BJ (cell line): ENCODE measurements around the gene MAP3K14. TPM values are rescaled to one million over a fixed set of nuclear protein-coding genes. Genes with fewer than 3 reads are reported as not detected.

ENCODE experiments used
- CTCF ChIA-PET: fragments of 350-600 bp; formaldehyde crosslinking; extraction: SDS; loops from one replicate; lab custom pipeline; 2021; ENCODE audit warnings: antibody characterized with exemption, inconsistent platforms; lab: Yijun Ruan, JAX
- POLR2A ChIA-PET: fragments of 300-600 bp; sonication (Branson Sonifier 250); formaldehyde crosslinking; extraction: SDS; loops from one replicate; lab custom pipeline; 2021; ENCODE audit warnings: antibody characterized with exemption; lab: Charles Lee
- DNase-seq: peaks from one replicate; pipeline ENCODE4 v3.0.0-alpha.2; 2011; ENCODE audit warnings: low read depth
- H3K27me3 ChIP-seq: 2 replicates; pipeline ENCODE4 v1.6.0; 2011; ENCODE audit warnings: low read length; ENCODE audit not compliant: control insufficient read depth, insufficient read depth
- H3K36me3 ChIP-seq: 2 replicates; pipeline ENCODE4 v1.5.1; 2011; ENCODE audit warnings: low read length; ENCODE audit not compliant: control insufficient read depth, insufficient read depth
- H3K4me3 ChIP-seq: 2 replicates; pipeline ENCODE4 v1.5.1; 2011; ENCODE audit warnings: low read depth, mild to moderate bottlenecking, control low read depth, low read length
- polyA plus RNA-seq: library from polyadenylated mRNA; depleted of rRNA; stranded (reverse); fragments of >200 nt; gene quantifications from 2 replicates; pipeline ENCODE4 v1.2.3, GENCODE V29; 2011
- TF ChIP-seq, protein P1 (sequence below): IDR thresholded peaks from 2 replicates; pipeline ENCODE4 v1.5.1; 2011; ENCODE audit warnings: low read depth, mild to moderate bottlenecking, control low read depth, inconsistent platforms, low read length, moderate library complexity; ENCODE audit not compliant: insufficient read depth

The MAP3K14 gene
- polyA plus RNA-seq, 1 experiment: 6.5 TPM

DNA sequence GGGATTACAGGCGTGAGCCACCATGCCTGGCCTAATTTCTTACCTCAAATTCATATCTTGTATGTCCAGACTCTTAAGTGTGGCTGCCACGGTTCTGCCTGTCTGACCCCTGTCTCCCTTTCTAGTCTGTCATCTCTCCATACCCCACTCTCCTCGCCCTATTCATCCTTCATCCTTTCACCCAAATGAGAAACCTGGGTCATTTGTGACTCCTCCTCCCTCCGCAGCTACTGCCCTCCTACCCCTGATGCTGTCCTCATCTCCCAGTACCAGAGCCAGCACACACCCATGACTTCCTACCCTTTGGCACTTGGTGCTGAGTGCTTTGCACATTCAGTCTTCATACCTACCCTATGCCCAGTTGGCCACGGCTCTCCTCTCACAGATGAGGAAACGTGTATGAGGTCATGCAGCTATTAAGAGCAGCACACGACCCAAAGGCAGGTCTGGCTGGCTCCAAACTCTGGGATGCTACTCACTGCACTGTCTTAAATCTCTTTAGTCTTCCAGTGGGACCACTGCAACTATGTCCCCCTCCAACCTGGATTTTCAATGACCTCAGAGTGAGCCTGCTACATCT, 56.5 kb downstream of the MAP3K14 start:
- POLR2A ChIA-PET: no interaction called here
- no peak overlapping the region for H3K4me3 ChIP-seq
- peaks cover 23% of the 10 kb centered on the region for H3K36me3 ChIP-seq
- H3K27me3 ChIP-seq: no peaks in the 10 kb centered on the region
- TF ChIP-seq, protein P1, sequence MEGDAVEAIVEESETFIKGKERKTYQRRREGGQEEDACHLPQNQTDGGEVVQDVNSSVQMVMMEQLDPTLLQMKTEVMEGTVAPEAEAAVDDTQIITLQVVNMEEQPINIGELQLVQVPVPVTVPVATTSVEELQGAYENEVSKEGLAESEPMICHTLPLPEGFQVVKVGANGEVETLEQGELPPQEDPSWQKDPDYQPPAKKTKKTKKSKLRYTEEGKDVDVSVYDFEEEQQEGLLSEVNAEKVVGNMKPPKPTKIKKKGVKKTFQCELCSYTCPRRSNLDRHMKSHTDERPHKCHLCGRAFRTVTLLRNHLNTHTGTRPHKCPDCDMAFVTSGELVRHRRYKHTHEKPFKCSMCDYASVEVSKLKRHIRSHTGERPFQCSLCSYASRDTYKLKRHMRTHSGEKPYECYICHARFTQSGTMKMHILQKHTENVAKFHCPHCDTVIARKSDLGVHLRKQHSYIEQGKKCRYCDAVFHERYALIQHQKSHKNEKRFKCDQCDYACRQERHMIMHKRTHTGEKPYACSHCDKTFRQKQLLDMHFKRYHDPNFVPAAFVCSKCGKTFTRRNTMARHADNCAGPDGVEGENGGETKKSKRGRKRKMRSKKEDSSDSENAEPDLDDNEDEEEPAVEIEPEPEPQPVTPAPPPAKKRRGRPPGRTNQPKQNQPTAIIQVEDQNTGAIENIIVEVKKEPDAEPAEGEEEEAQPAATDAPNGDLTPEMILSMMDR: no peak
- CTCF ChIA-PET: interaction anchor here (1.2 to 2.8 kb wide), 4 partner anchors 13 to 41 kb away, joined by 3 to 11 read pairs (median 7); no protein-coding TSS in a partner anchor
- DNase-seq: no peak

DNA sequence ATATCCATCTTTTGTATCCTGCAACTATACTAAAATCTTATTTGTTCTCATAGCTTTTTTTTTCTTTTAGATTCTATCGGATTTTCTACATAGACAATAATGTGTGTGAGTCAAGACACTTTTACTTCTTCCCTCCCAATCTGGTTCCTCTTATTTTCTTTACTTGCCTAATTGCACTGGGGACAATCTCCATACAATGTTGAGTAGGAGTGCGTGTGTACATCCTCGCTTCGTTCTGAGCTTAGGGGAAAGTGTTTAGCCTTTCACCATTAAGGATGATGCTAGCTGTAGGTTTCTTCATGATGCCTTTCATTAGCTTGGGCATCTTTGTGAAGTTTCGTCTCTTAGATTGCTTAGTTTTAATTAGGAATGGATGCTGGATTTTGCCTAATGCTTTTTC, 57.8 kb downstream of the MAP3K14 start:
- CTCF ChIA-PET: interaction anchor here (0.9 to 2.8 kb wide), 5 partner anchors 10 to 40 kb away, joined by 3 to 11 read pairs (median 5); no protein-coding TSS in a partner anchor

DNA sequence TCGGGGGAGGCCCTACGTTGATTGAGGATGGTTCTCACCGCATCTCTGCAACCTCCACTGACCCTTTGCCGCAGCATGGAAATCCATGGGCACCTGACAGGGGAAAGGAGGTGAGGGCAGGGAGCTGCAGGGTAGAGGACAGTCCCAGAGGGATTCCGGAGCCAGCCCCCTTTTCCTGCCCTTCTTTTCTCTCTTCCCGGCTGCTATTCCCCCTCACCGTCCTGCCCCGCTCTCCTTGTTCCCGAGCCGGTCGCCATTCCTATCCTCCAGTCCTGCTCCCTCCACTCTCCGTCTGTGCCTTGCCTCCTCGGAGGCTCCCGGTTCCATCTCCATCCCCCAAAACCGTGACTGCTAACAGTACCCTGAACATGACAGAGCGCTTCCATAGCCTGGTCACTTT, 59.7 kb downstream of the MAP3K14 start:
- H3K27me3 ChIP-seq: no peaks in the 10 kb centered on the region
- no peak overlapping the region for H3K4me3 ChIP-seq

More for the DNA sequence above, 57.8 kb downstream of the MAP3K14 start:
- POLR2A ChIA-PET: no interaction called here
- no peak overlapping the region for H3K4me3 ChIP-seq
- no peak for DNase-seq
- peaks cover 10% of the 10 kb centered on the region for H3K36me3 ChIP-seq
- TF ChIP-seq, protein P1: no peak
- no peaks in the 10 kb centered on the region for H3K27me3 ChIP-seq

DNA sequence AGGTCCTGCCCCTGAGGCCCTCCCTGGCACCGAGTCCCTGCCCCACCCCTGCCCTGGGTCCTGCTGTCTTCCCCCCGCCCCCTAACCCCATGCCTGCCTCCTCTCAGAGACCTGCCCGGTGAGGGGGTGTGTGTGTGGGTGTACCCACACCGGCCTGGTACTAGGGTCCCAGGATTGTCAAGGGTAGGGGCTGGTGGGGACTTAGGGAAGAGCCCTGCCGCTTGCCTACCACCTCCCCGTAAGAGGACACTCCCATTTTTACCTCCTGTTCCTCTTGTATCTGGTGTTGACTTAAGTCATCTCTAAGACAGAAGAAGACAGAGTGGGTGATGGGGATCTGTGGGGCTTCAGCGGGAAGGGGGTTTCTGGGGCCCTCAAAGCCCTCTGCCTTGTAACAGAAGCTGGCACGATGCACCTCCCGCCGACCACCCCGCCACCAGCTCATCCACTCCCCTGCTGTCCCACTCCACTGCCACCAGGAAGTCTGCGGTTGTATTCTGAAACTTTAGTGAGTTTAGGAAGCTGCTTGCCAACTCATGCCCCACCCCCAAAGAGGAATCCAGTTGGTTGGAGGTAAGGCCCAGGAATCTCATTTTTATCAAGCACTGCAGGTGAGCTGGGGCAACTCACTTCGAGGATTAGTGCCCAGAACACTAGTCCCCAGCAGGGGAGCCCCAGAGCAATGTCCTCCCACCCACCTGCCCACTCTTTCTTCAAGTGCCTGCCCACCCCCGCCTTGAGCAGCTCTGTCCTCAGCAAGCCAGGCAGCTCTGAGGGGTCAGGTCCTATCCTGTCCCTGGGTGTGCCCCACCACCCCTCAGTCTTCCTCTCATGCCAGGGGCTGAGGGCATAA, 60.5 kb downstream of the MAP3K14 start:
- ChIA-PET POLR2A (no interaction called here), CTCF (interaction anchor here (0.6 to 2.1 kb wide), 8 partner anchors 9 to 139 kb away, joined by 3 to 8 read pairs (median 4); no protein-coding TSS in a partner anchor)
- Histone ChIP-seq H3K36me3 (no peaks in the 10 kb centered on the region), H3K4me3 (no peak overlapping the region), H3K27me3 (no peaks in the 10 kb centered on the region)
- TF ChIP-seq, protein P1: no peak
- no peak for DNase-seq

More for the DNA sequence above, 59.7 kb downstream of the MAP3K14 start:
- TF ChIP-seq, protein P1: no peak
- ChIA-PET CTCF (interaction anchor here (1.3 to 1.5 kb wide), 3 partner anchors 10 to 21 kb away, joined by 4 to 7 read pairs (median 4); no protein-coding TSS in a partner anchor), POLR2A (no interaction called here)
- DNase-seq: no peak
- no peaks in the 10 kb centered on the region; the same call in 1 of the 2 replicates for H3K36me3 ChIP-seq

DNA sequence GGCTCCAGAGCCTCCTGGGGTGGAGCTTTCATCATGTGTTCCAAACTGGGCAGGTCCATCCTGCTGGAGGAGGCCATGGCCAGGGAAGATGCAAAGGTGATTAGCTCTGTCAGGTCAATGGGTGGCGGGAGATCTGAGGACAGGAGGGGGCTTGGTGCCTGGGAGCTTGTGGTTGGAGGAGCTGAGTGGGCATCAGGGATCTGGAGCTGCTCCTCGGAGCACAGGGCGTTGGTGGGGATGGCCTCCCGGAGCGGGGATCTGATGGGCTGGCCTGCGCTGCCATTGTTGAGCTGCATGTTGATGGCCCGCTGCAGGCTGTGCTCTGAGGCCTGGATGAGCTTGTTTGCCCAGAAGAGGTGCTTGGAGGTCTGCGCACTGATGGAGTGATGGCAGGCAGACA, 61.5 kb downstream of the MAP3K14 start:
- CTCF ChIA-PET: interaction anchor here (0.9 to 2.1 kb wide), 5 partner anchors 8 to 140 kb away, joined by 3 to 8 read pairs (median 3); partner anchors contain the start of gene ACBD4
- H3K27me3 ChIP-seq: no peaks in the 10 kb centered on the region
- no peak for DNase-seq
- TF ChIP-seq, protein P1: no peak
- POLR2A ChIA-PET: no interaction called here
- no peak overlapping the region for H3K4me3 ChIP-seq
- H3K36me3 ChIP-seq: no peaks in the 10 kb centered on the region
